ENCODE results near the gene CEP72. TPM values are rescaled to one million over a fixed set of nuclear protein-coding genes. Genes with fewer than 3 reads are reported as not detected.
A peak's percentile ranks its signal among the peaks of the same experiment; 100 is the strongest.

CEP72 gene, protein sequence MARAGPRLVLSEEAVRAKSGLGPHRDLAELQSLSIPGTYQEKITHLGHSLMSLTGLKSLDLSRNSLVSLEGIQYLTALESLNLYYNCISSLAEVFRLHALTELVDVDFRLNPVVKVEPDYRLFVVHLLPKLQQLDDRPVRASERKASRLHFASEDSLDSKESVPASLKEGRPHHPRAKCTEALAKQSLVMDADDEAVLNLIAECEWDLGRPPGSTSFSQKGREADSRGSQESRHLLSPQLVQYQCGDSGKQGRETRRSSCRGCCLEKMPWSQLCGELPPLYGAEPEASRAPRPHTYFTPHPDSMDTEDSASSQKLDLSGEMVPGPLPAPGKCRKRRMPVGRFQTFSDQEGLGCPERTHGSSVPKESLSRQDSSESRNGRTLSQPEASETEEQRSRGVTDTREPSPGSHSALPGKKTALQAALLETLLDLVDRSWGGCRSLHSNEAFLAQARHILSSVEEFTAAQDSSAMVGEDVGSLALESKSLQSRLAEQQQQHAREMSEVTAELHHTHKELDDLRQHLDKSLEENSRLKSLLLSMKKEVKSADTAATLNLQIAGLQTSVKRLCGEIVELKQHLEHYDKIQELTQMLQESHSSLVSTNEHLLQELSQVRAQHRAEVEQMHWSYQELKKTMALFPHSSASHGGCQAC
- 1 to 10 TPM; 2.7 to 8.6 (median 4.0) TPM for total RNA-seq

DNA sequence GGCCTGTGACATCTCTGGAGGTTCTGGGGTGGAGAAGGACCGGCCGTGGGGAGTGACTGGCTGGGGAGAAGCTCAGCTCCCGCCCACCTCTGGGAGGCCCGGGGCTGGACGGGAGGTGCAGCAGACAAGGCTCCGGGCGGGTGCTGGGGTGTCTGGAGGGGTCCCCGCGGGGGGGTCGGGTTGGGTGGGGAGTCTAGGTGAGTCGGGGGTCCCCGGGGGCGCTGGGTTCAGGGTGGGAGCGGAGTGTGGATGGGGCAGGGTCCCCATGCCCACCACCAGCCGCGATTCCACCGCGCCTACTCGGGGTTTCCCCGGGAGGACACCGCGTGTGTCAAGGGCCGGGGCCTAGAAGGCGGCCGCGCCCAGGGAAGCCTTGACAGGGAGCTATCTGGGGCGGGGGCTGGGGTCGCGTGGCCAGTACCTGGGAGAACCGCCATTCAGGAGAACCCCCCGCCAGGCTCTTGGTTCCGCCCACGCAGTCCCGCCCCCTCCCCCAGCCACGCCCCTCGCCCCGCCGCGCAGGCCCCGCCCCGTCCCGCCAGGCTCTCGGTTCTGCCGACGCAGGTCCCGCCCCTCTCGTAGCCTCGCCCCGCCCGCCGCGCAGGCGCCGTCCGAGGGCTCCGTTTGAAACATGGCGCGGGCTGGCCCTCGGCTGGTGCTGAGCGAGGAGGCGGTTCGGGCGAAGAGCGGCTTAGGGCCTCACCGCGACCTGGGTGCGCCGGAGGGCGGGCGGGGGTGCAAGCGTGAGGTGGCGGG, at the start of gene CEP72:
Gene CEP72 (plus strand): TSS at position 610 of the 756 bp plus-strand sequence. CDS start 22 bp downstream, at position 632.
- Histone ChIP-seq H3K4me1 (peaks cover 5 to 20% (median 11%) of the 10 kb centered on the region in 3 donors), H3K9me3 (no peaks in the 10 kb centered on the region), H3K27ac (peak within 1 kb of the TSS; percentile 83 to 90 (median 88)), H3K27me3 (peaks cover 0 to 15% (median 0%) of the 10 kb centered on the region in 4 donors), H3K4me3 (peak within 1 kb of the TSS; percentile 83 to 97 (median 93)), H3K36me3 (no peaks in the 10 kb centered on the region)
- intact Hi-C loops (cut with DNase I): loop anchor here (10.0 kb wide), 1 partner anchor 167 kb away; the partner anchor contains the start of gene EXOC3
- DNase-seq: peak; percentile 29
- TF ChIP-seq, protein P1, sequence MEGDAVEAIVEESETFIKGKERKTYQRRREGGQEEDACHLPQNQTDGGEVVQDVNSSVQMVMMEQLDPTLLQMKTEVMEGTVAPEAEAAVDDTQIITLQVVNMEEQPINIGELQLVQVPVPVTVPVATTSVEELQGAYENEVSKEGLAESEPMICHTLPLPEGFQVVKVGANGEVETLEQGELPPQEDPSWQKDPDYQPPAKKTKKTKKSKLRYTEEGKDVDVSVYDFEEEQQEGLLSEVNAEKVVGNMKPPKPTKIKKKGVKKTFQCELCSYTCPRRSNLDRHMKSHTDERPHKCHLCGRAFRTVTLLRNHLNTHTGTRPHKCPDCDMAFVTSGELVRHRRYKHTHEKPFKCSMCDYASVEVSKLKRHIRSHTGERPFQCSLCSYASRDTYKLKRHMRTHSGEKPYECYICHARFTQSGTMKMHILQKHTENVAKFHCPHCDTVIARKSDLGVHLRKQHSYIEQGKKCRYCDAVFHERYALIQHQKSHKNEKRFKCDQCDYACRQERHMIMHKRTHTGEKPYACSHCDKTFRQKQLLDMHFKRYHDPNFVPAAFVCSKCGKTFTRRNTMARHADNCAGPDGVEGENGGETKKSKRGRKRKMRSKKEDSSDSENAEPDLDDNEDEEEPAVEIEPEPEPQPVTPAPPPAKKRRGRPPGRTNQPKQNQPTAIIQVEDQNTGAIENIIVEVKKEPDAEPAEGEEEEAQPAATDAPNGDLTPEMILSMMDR (IDR thresholded peaks at IDR 0.05): no peak
- peak in 1 of 4 donors; percentile 33 for TF ChIP-seq POLR2A (IDR thresholded peaks at IDR 0.05)
- WGBS, 2 donors: 0% methylated on average over 1 of the region's 72 CpGs; no CpG with 5 or more reads in 1 of the 2 donors

DNA sequence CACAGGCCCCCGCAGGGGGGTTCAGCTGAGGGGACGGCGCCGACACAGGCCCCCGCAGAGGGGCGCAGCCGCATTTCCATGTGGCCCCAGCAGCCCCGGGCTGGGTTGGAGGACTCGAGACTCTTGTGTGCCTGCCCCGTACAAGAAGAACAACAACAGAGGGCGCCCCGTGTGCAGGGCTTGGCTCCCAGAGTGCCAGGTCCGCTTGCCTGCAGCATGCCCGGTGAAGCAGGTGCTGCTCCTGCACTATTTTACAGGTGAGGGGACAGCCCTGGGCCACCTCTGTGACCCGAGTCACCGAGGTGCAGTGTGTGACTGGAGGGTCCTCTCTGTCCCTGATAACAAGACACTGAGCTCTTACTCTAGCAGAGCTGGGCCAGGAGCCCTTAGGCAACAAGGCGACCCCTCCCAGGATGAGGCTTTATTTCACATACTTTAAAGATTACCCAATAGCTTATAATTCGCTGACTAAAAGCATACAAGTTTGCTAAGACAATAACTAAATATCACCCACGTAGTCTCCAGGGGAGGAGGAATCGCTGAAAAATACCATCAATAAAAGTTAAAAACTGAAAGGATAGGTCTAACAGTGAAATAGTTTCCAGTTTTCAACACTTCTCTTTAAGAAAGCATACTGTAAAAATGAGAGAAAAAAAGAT, 46.2 kb upstream of the CEP72 start:
- H3K4me3 ChIP-seq: peak overlapping the region in 1 of 4 donors; percentile 18
- no peak for TF ChIP-seq POLR2A (IDR thresholded peaks at IDR 0.05)
- TF ChIP-seq, protein P1 (IDR thresholded peaks at IDR 0.05): peak in 1 of 6 experiments; percentile 5
- DNase-seq: no peak
- no peak overlapping the region for H3K27ac ChIP-seq
- WGBS, 2 donors: 37 to 41% methylated on average over 4 to 7 of the region's 20 CpGs
- no peaks in the 10 kb centered on the region for H3K36me3 ChIP-seq
- peaks cover 0 to 8% (median 0%) of the 10 kb centered on the region in 3 donors for H3K9me3 ChIP-seq
- intact Hi-C loops (cut with DNase I): no loop called here
- H3K27me3 ChIP-seq: peaks cover 0 to 75% (median 5%) of the 10 kb centered on the region in 4 donors
- peaks cover 0 to 7% (median 0%) of the 10 kb centered on the region in 3 donors for H3K4me1 ChIP-seq

DNA sequence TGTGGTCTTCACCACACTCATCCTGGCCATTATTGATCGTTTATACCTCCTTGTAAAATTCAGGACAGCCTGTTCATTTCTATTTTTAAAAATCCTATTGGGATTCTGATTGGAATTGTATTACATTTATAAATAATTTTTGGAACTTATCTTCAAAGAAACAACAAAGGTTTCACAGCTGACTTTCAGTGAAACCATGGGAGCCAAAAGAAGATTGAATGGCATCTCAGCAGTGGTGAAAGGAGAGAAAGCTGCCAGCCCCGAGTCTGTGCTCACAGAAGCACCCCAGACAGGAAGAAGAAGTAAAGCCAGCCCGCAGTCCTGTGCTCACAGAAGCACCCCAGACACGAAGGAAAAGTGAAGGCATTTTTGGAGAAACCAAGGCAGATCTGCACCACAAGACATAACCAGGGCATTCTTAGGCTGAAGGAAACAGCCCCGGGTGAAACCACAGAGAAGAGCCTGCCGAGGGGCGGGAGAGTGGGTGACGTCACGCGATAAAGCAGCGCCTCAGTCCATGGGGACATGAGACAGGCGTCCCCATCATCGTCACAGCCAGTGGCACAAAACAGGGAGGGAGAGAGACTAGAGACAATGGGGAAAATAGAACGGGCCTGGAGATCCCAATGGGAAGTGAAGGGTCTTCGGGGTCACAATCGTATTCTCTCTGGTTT, 45.4 kb upstream of the CEP72 start:
- Histone ChIP-seq H3K27me3 (peaks cover 0 to 72% (median 2%) of the 10 kb centered on the region in 4 donors), H3K27ac (no peak overlapping the region), H3K4me3 (no peak overlapping the region), H3K4me1 (peaks cover 0 to 7% (median 0%) of the 10 kb centered on the region in 3 donors), H3K36me3 (no peaks in the 10 kb centered on the region), H3K9me3 (peaks cover 0 to 8% (median 0%) of the 10 kb centered on the region in 3 donors)
- TF ChIP-seq, protein P1 (IDR thresholded peaks at IDR 0.05): no peak
- no peak for TF ChIP-seq POLR2A (IDR thresholded peaks at IDR 0.05)
- WGBS, 2 donors: 81 to 89% methylated on average over 14 to 16 of the region's 16 CpGs
- DNase-seq: no peak
- intact Hi-C loops (cut with DNase I): no loop called here

DNA sequence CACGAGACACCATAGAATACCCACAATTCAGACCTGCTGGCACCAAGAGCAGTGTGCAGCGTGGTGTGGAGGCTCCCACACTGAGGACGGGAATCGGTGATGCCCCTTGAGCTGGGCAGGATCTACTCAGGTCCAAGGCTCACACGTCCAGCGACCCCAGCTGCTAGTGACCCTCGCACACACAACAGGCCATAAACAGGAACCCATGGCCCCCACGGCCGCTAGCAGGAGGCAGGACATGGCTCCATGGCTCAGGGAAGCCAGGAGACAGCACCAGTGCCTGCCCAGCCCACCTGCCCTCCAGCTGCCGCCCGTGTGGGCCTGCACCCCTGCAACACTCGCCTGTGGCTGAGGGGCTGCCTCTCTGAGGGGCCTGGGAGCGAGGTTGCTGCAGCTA, 44.5 kb upstream of the CEP72 start:
- no peak overlapping the region for H3K4me3 ChIP-seq
- H3K27ac ChIP-seq: no peak overlapping the region
- H3K27me3 ChIP-seq: peaks cover 0 to 76% (median 2%) of the 10 kb centered on the region in 4 donors
- no peak for DNase-seq
- WGBS, 2 donors: 84 to 88% methylated on average over 7 to 11 of the region's 13 CpGs
- intact Hi-C loops (cut with DNase I): no loop called here
- peaks cover 0 to 8% (median 0%) of the 10 kb centered on the region in 3 donors for H3K9me3 ChIP-seq
- peaks cover 0 to 7% (median 0%) of the 10 kb centered on the region in 3 donors for H3K4me1 ChIP-seq
- no peaks in the 10 kb centered on the region for H3K36me3 ChIP-seq
- TF ChIP-seq POLR2A (IDR thresholded peaks at IDR 0.05): no peak
- TF ChIP-seq, protein P1 (IDR thresholded peaks at IDR 0.05): no peak
